ENCODE measurements around the gene MACF1. TPM values are rescaled to one million over a fixed set of nuclear protein-coding genes. Genes with fewer than 3 reads are reported as not detected.

Gene MACF1
- total RNA-seq, 1 donor from 2014 or later = 296 TPM

- no peak for DNase-seq (ENCODE audit: low read depth)
- H3K4me3 ChIP-seq (ENCODE audit: low read depth, low read length) = no peak overlapping the region
- peak; percentile 69 for TF ChIP-seq CTCF (conservative IDR thresholded peaks at IDR 0.05; ENCODE audit: low read depth, low read length)
Observed at GRCh38 chr1:39378377-39378776, 173.9 kb downstream of the MACF1 start.

GRCh38 chr1:39379187-39379586 is 174.7 kb downstream of the MACF1 start:
- no peak for TF ChIP-seq CTCF (conservative IDR thresholded peaks at IDR 0.05; ENCODE audit: low read depth, low read length)
- DNase-seq (ENCODE audit: low read depth) = no peak
- no peak overlapping the region for H3K4me3 ChIP-seq (ENCODE audit: low read depth, low read length)

- no peak for DNase-seq (ENCODE audit: low read depth)
- no peak overlapping the region for H3K4me3 ChIP-seq (ENCODE audit: low read depth, low read length)
- no peak for TF ChIP-seq CTCF (conservative IDR thresholded peaks at IDR 0.05; ENCODE audit: low read depth, low read length)
Observed at GRCh38 chr1:39380036-39380435, 175.5 kb downstream of the MACF1 start.

GRCh38 chr1:39381839-39382238 is 177.3 kb downstream of the MACF1 start:
- no peak for TF ChIP-seq CTCF (conservative IDR thresholded peaks at IDR 0.05; ENCODE audit: low read depth, low read length)
- no peak overlapping the region for H3K4me3 ChIP-seq (ENCODE audit: low read depth, low read length)
- DNase-seq (ENCODE audit: low read depth) = no peak

- no peak for TF ChIP-seq CTCF (conservative IDR thresholded peaks at IDR 0.05; ENCODE audit: low read depth, low read length)
- no peak for DNase-seq (ENCODE audit: low read depth)
- H3K4me3 ChIP-seq (ENCODE audit: low read depth, low read length) = no peak overlapping the region
Observed at GRCh38 chr1:39384305-39384704, 179.8 kb downstream of the MACF1 start.

GRCh38 chr1:39385067-39385988 is 180.8 kb downstream of the MACF1 start:
- no peak for DNase-seq (ENCODE audit: low read depth)
- TF ChIP-seq CTCF (conservative IDR thresholded peaks at IDR 0.05; ENCODE audit: low read depth, low read length) = no peak
- no peak overlapping the region for H3K4me3 ChIP-seq (ENCODE audit: low read depth, low read length)

GRCh38 chr1:39386997-39387396 is 182.5 kb downstream of the MACF1 start:
- TF ChIP-seq CTCF (conservative IDR thresholded peaks at IDR 0.05; ENCODE audit: low read depth, low read length) = no peak
- no peak for DNase-seq (ENCODE audit: low read depth)
- H3K4me3 ChIP-seq (ENCODE audit: low read depth, low read length) = no peak overlapping the region

All from epithelial cell of proximal tubule (primary cell).